HG03469 (cell line): ENCODE data around the gene VANGL1.
"Not testable (repeated sequence)": the region's sequence is repeated elsewhere in the genome, so short reads cannot be mapped to it uniquely, and the experiment has no call there.

Experiments
- ATAC-seq: cut with Tn5 transposase; IDR thresholded peaks from one replicate; pipeline ENCODE4 v1.9.1; 2021; ENCODE audit warnings: mild to moderate bottlenecking, moderate library complexity, moderate number of reproducible peaks; ENCODE audit not compliant: unreplicated experiment

Gene VANGL1

DNA sequence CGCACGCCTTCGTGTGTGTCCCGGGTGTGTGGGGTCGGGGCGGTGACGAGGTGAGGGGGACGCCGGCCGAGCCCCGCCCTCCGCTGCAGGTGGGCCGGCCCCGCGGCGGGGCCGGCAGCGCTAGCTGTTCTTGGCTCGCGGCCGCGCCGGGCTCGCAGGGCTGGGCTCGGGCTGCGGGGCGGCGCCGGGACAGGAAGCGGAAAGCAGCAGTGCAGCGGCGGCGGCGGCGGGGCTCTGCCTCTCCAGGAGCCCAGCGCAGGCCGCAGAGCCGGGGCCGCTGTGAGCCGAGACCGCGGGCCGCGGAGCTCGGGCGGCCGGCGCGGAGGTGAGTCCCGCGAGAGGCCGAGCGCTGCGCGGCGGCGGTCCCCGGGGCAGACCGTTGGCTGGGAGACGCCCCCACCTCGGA, at the start of gene VANGL1:
TSS of gene VANGL1 (plus strand) at position 209 of the 406 bp plus-strand sequence. CDS start 9,444 bp downstream, outside the sequence.
- peak; percentile 36 for ATAC-seq

DNA sequence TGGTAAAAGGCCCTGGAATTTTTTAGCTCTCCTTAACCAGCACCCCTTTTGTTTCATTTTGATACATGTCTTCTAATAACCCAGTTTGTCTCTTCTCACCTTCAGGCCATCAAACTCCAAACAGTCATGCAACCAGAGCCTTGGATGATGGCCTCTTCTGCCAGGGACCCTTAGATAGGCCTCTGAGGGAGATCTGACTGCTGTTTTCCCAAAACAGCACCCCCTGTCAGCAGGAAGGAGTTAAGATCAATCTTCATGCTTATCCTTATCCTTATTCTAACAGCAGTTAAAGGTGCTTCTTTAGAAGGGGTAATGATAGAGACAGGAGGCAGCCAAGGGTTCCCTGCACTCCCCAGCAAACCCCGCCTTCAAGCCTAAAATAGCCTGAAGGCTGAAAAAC, 49.5 kb upstream of the VANGL1 start:
- no peak for ATAC-seq

DNA sequence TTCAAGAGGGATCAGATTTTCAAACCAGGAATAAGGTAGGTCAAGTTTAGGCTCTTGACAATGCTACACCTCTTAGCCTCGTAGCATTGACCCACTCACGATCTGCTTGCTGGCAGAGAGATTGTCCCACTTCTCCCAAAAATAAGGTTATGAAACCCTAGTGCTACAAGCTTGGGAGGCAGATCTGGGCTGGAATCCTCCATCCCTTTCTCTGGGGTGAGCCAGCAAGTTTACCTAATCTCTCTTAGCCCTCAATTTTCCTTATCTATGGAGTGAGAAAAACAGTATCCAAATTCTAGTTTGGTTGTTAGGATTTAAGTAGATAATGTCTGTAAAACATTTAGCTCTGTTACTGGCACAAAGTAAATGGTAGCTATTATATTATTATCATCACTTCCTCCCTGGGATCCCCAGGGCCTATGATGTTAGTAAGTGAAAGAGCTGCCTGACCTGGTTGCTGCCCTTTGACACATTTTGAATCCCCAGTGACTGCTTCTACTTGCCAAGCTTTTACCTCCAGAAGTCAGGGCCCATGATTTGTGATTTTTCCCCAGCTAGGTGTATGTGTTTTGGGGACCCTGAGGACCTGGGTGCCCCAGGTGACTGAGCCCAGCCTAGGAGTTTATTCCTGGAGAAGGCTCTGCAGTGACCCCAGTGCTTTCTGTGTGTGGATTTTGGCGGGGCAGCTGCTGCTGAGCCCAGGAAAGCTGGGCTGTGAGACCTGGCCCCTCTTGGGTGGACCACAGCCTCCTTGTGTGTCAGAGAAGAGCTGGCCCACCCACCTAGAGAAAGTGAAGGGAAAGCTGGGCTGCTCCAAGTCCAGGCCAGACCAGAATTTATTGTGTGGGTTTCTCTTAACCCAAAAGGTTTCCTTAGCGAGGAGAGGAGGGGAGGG, 48.2 kb upstream of the VANGL1 start:
- ATAC-seq = no peak

DNA sequence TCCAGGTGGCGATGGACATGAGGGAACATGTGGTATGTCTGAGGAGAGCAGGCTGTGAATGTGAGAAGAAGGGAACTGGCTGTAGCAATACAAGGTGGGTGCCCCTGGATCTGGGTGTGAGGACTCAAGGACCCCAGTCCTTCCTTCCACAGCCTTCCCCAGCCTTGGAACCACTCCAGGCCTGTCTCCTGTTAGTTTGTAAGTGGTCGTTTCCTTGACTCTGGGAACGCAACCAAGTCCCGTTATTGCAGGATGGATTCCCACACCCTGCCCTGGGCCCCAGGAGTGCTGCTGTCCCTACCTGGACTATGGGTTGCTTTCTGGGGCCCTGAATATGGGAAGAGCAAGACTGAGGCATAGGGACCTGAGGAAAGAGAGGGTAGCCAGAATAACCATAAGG, 47.2 kb upstream of the VANGL1 start:
- no peak for ATAC-seq

DNA sequence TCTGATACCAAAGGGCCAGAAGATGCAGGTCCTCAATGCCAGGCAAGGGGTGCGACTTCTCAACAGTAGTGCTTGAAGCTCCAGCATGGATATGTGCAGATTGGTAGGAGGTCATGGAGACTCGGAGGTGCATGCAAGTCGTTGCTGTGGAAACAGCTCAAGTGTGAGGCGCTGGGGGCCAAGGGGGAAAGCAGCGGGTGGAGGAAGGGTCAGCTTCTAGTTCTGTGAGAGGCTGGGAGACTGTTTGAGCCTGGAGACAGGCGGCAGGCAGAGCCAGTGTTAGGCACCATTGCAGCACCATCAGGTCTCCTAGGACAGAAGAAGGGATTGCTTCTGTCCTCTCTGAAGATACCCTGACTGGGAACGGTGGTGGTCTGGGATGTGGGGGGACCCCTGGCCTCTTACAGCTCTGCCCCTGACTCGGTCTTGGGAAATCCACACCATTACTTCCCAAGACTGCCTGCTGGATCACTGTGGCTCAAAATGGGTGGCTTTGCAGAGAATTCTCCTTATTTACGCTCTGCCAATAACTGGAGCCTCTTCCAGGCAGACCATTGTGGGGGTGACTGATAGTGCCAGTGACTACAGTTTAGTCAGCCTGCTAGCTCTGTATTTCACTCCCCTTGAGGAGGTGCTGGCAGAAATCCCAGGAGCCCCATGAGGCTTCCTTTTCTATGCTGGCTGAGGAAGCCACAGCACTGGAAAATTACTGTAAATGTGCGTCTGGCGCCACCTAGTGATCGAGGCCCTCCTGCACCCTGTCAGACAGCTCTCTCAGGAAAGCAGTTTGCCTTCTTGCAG, 46.3 kb upstream of the VANGL1 start:
- no peak for ATAC-seq

DNA sequence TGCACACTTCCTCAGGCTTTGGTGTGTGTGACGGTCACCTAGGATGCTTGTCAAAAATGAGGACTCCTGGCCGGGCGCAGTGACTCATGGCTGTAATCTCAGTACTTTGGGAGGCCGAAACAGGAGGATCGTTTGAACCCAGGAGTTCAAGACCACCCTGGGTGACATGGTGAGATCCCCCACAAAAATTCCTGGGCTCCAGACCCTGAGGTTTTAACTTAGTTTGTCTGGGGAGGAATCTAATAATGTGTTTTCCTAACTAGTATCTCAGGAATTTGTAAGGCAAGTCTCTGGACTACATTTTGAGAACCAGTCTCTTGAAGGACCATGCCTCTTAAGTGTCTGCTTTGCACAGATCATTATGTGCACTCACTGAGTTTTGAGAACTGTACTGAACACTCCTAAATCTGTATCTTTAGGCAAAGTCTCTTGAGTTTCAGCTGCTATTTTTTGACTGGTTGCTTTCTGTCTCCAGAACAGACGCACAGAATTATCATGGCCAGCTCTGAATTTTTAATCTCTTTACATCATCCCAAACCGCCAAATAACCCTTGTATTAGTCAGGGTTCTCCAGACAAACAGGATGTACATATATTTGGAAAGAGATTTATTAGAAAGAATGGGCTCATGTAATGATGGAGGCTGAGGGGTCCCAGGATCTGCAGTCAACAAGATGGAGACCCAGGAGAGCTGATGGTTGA, 45.5 kb upstream of the VANGL1 start:
- ATAC-seq = no peak

DNA sequence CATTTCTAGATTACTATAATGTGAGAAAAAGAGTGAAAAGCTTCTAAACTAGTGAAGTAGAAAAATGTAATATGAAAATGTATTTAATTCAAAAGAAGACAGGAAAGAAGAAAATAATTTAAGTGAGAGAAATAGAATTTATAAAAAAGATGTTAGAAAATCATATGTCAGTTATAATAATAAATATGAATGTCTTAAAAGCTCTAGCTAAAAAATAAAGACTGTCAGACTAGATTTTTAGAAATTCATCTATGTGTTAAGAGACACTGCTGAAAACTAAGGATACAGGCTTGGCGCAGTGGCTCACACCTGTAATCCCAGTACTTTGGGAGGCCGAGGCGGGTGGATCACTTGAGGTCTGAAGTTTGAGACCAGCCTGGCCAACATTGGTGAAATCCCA, 37.3 kb upstream of the VANGL1 start:
- ATAC-seq = no peak

DNA sequence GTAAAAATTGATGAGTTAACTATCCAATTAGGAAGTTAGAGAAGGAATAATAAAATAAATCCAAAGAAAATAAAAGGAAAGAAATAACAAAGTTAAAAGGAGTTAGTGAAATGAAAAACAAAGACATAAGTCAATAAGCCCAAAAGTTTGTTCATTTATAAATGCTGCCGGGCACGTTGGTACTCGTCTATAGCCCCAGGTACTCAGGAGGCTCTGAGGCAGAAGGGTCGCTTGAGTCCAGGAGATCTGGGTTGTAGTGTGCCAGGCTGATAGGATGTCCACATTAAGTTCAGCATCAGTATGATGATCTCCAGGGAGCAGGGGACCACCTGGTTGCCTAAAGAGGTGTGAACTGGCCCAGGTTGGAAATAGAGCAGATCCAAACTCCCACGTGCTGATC, 35.5 kb upstream of the VANGL1 start:
- ATAC-seq = no peak

DNA sequence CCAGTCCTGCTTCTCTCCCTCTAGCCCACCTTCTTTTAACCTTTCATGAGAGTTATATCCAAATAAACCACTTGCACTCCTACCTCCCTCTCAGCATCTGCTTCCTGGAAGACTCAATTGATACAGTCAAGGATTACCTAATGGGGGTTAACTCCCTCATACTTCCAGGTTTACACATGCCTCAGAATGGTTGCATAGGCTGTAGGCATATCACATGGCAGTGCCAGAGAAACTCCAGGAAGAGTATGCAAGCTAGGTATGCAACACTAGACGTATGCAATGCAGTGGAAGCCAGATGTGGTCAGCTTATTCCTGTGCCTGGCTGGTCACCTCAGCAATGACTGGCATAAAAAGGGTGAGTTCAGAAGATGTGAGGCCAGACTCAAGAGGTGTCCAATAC, 32.7 kb upstream of the VANGL1 start:
- ATAC-seq = no peak

DNA sequence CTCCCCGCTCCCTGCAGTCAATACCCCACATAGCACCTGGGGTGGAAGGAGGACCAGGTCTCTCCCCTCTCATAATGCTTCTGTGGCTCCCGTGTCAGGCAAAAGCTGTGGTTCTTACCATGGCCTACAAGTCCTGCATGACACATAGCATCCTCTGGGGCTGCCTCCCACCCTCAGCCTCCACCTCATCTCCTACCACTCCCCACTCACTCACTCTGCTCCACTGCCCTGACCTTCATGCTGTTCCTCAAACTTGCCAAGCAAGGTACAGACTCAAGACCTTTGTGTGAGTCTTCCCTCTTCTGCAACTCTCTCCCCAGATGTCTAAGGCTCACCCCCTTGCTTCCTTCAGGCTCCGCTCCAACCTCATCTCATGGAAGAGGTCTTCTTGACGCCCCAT, 28.0 kb upstream of the VANGL1 start:
- no peak for ATAC-seq

DNA sequence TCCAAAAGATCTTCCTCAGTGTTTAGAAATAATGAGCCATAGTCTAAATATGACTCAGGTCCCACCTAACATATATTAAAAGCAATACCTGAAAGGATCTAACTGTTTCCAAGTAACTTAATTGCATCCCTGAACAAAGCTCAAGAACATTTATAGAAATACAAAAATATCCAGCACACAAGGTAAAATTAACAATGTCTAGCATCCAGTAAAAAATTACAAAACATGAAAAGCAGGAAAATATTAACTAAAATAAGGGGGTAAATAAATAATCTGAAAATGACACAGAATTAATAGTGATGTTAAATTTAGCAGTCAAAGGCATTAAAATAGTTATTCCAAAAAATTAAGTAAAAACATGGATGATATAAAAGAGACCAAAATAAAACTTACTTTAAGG, 21.3 kb upstream of the VANGL1 start:
- ATAC-seq = no peak

DNA sequence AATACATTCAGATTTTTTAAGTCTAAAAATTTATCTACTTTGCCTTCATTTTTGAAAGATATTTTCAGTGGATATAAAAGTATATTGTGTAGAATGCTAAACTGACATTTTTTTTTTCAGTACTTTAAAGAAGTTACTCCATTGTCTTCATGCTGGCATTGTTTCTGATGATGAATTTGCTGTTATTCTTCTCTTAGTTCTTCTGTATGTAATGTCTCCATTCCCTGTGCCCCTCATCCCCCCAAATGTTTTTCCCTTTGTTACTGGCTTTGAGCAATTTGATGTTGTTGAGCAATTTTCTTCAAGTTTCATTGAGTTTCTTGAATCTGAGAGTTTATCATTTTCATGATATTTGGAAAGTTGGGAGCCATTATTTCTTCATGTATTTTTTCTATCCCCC, 20.8 kb upstream of the VANGL1 start:
- no peak for ATAC-seq

DNA sequence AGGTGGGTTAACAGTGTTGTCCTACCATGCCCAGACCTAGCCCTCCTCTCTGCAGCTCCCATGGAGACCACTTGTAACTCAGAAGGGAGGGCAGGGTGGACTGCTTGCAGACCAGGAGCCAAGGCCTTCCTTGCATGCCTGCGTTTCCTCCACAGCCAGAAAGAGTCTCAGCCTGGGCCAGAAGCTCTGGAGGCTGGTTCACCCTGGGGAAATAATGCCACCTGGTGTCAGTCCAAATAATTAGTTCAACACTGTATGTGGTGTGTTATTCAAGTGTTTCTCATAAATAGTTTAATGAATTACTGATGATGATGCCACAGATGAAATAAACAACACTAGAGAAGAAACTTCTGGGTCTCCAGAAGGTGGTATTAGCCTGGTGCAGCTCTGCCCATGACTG, 16.9 kb upstream of the VANGL1 start:
- no peak for ATAC-seq

DNA sequence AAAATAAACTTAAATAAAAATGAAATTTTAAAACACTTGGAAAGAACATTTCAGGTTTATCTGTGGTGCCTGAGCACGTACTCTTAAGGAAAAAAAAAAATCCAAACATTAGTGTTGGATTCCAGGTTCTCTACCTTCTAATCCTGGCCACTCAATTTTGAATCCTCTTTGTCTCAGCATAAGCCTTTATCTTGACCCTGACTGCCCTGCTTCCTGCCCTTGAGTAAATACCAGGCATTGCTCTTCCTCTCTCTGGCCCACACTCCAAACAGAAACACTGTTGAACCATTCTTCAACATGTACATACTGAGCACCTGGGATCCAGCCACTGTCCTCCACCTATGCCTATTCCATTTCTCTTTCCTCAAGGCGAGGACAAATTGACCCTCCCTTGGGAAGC, 11.4 kb upstream of the VANGL1 start:
- ATAC-seq = no peak

DNA sequence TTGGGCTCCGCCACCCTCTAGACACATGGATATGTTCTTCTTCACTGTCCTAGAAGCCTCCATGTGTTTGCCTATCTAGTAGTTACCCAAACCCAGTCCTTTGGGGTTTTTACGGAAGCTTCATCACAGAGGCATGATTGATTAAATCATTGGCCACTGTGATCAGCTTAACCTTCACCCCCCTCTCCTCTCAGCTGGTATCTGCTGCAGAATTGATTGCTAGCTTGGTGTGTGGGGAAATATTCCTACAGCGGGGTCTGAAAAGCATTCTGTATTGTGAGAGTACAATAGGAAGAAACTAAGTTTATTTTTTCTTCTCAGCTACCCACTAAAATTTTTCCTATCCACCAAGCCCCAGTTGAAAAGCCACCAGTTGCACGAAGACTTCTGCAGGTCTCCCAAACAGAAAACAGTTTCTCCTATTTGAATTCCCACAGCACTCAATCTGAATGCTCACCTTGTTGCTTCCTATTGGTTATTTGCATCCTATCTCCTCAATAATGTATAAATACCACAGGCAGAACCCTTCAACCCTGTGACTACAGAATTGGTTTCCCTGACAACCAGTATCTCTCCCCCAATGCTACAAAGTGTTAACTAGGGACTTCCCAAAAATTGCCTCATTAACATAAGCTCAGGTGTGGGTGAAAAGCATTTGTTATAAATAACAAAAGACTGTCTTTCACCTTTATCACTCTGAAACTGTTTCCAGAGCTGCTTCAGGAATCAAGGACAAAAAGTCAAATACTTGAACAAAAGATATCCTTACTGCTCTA, 9.3 kb upstream of the VANGL1 start:
- no peak for ATAC-seq

DNA sequence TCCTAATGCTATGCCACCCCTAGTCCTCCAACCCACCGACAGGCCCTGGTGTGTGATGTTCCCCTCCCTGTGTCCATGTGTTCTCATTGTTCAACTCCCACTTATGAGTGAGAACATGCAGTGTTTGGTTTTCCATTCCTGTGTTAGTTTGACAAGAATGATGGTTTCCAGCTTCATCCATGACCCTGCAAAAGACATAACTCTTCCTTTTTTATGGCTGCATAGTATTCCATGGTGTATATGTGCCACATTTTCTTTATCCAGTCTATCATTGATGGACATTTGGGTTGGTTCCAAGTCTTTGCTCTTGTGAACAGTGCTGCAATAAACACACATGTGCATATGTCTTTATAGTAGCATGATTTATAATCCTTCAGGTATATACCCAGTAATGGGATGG, 8.2 kb upstream of the VANGL1 start:
- not testable (repeated sequence) for ATAC-seq

DNA sequence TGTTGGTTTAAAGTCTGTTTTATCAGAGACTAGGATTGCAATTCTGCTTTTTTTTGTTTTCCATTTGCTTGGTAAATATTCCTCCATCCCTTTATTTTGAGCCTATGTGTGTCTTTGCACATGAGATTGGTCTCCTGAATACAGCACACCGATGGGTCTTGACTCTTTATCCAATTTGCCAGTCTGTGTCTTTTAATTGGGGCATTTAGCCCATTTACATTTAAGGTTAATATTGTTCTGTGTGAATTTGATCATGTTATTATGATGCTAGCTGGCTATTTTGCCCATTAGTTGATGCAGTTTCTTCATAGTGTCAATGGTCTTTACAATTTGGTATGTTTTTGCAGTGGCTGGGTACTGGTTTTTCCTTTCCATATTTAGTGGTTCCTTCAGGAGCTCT, 4.5 kb upstream of the VANGL1 start:
- ATAC-seq = not testable (repeated sequence)

DNA sequence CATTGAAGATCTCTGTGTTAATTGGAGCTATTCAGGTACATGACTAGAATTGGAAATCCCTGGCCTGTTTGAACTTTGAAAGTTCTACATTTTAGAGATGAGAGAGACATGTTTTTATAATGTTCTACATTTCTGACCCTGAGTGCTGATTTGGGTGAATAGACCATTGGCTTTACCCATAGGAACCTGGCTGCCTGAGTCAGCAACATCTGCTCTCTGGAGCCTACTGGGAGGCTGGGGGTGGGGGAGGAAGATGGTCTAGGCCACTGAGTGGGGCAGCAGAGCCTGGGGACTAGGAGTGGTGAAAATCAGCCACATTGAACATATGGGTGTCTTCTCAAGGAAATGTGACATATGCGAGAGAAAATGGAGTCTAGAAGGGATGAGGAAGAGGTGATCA, 1.4 kb upstream of the VANGL1 start:
- ATAC-seq = no peak

DNA sequence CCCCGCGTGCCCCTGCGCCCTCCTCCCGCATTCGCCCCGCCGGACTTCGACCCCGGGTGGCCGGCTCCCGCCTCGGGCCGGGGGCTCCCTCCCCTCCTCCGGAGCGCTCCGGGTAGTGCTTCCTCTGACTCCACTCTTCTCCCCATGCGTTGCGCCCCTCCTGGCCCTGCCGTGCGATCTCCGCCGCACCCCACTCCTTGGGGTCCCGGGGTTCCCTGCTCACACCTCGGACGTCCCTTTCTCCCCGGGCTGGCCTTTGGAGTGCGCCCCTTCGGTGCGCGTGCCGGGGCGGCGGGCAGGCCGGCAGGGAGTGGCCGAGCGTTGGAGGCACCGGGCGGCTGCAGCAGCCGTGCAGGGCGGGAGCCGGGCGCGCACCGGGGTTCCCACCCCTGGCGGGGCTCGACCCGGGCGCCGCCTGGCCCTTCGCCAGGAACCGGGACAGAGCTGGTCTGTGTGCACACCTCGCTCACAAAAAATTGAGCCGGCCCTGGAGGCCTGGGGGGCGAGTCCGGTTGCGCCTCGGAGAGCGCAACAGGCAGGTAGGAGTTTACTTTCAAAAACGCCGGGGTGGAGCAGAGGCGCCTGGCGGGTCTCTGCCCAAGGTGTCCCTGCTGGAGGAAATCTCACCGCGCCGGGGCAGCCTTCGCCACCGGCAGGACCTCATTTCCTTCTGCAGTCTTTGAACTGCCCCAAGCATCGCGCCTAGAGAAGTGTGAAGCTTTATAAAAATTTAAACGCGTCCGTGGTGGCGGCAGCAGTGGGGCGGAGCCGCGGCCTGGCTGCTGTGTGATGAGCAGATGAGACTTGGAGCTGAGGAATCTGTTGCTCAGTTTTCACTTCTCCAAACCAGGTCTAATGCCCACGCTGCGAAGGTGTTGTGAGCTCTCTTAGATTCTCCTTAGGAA, 650 bp downstream of the VANGL1 start:
- peak; percentile 49 for ATAC-seq

DNA sequence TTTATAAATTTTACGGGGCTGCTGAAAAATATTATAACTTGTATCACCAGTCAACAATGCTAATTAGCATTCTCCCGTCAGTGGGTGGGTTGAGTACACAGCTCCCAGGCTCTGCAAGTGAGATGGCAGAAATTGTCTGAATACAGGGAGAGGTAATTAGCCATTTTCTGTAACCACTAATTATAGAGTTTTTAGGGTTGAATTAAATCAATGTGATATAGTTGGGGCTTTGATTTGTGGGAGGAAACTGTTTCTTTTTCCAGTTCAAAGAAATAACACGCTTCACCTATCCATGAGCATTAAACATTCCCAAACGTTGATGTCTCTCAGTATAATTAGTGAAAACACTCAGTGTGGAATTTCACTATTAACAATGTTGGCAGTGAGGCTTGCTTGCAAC, 1.5 kb downstream of the VANGL1 start:
- no peak for ATAC-seq
